Breast epithelium (tissue), 3 donors: Measurements from ENCODE around the gene INVS.

Experiments used
- CTCF ChIP-seq, 3 donors: fragments of 450-650 bp; IDR thresholded peaks; one replicate each; pipeline ENCODE4 v1.5.1; 2016 to 2017; ENCODE audit warnings: antibody characterized with exemption in 3 of 3, mild to moderate bottlenecking in 3 of 3, moderate library complexity in 3 of 3
- POLR2A ChIP-seq: fragments of 450-650 bp; IDR thresholded peaks from one replicate; pipeline ENCODE4 v1.6.1; 2016; ENCODE audit warnings: antibody characterized with exemption, mild to moderate bottlenecking, moderate library complexity

- TF ChIP-seq CTCF (IDR thresholded peaks at IDR 0.05) (no peak), POLR2A (no peak)
Observed at GRCh38 chr9:100211476-100211875, 112.4 kb downstream of the INVS start.
